ENCODE measurements around the gene BACE1-AS.
"Not testable (repeated sequence)": the region's sequence is repeated elsewhere in the genome, so short reads cannot be mapped to it uniquely, and the experiment has no call there.

Gene BACE1-AS
- long read RNA-seq, donor 1, partial matches to known transcripts, result 0 of 4 reads
- long read RNA-seq, donor 1, other reads (novel, unspliced or antisense), result 0 of 4 reads
- long read RNA-seq, donor 2, partial matches to known transcripts, result 0 of 2 reads
- long read RNA-seq, donor 2, other reads (novel, unspliced or antisense), result 0 of 2 reads
- long read RNA-seq, donor 3, partial matches to known transcripts, result 0 of 3 reads
- long read RNA-seq, donor 3, other reads (novel, unspliced or antisense), result 0 of 3 reads
- long read RNA-seq, donor 4, transcript BACE1-AS-202 (1 exons, 774 nt), result major isoform, 18 of 18 reads
- long read RNA-seq, donor 4, partial matches to known transcripts, result 0 of 18 reads
- long read RNA-seq, donor 4, other reads (novel, unspliced or antisense), result 0 of 18 reads
- long read RNA-seq, donor 5, transcript BACE1-AS-202 (1 exons, 774 nt), result major isoform, 9 of 9 reads
- long read RNA-seq, donor 5, partial matches to known transcripts, result 0 of 9 reads
- long read RNA-seq, donor 5, other reads (novel, unspliced or antisense), result 0 of 9 reads
- long read RNA-seq, donor 6, transcript BACE1-AS-202 (1 exons, 774 nt), result major isoform, 10 of 20 reads
- long read RNA-seq, donor 6, partial matches to known transcripts, result 10 of 20 reads
- long read RNA-seq, donor 6, other reads (novel, unspliced or antisense), result 0 of 20 reads
- long read RNA-seq, donor 7, transcript BACE1-AS-202 (1 exons, 774 nt), result major isoform, 10 of 30 reads
- long read RNA-seq, donor 7, partial matches to known transcripts, result 20 of 30 reads
- long read RNA-seq, donor 7, other reads (novel, unspliced or antisense), result 0 of 30 reads
- long read RNA-seq, donor 8, transcript BACE1-AS-202 (1 exons, 774 nt), result major isoform, 11 of 11 reads
- long read RNA-seq, donor 8, partial matches to known transcripts, result 0 of 11 reads
- long read RNA-seq, donor 8, other reads (novel, unspliced or antisense), result 0 of 11 reads

DNA sequence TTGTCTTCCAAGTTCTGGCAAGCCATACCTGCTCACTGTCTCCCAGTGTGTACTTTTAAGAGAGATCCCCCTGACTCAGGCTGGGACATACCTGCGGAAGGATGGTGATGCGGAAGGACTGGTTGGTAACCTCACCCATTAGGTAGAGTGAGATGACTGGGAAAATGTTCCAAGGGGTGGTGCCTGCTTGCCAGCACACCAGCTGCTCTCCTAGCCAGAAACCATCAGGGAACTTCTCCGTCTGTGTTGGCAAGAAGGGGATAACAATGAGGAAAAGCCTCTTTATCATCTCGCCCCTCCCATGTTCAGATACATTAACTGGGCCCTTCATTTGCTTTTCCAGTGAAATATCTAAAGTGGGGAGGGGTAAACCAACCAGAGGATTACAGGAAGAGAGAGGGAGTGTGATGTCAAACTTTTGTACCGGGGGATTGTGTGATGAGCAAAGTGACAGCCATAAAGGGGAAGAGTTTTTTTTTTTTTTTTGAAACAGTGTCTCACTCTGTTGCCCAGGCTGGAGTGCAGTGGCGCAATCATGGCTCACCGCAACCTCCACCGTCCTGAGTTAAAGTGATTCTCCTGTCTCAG is at the start of gene BACE1-AS:
Gene BACE1-AS (plus strand): TSS at position 538 of the 588 bp plus-strand sequence.
- no peak for DNase-seq

DNA sequence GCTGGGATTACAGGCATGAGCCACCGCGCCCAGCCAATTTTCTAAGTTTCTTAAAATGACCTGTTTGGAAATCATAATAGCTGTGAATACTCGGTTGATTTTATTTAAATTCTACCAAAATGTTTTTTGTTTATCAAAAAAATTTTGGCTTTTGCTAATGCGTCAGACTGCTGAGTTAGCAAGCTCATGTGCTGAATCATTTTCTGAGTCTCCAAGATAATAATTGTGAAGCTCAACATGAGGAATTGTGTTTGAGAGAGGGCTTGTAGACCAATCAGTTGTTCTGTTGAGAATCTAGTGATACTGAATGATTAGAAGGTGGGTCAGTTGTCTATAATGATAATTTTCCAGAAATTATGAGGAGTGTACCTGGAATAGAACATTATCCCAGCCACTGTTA is 42.8 kb upstream of the BACE1-AS start:
- DNase-seq, result no peak

DNA sequence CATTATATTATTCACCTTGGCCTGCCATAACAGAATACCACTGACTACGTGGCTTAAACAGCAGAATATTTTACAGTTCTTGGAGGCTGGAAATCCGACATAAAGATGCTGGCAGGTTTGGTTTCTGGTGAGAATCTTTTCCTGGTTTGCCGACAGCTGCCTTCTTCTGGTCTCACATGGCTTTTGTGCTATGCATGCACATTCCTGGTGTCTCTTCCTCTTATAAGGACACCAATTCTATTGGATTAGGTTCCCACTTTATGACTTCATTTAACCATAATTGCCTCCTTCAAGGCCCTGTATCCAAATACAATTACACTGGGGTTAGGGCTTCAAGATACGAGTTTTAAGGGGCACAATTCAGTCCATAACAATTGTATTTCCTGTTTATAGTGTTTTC is 41.6 kb upstream of the BACE1-AS start:
- DNase-seq, result no peak

DNA sequence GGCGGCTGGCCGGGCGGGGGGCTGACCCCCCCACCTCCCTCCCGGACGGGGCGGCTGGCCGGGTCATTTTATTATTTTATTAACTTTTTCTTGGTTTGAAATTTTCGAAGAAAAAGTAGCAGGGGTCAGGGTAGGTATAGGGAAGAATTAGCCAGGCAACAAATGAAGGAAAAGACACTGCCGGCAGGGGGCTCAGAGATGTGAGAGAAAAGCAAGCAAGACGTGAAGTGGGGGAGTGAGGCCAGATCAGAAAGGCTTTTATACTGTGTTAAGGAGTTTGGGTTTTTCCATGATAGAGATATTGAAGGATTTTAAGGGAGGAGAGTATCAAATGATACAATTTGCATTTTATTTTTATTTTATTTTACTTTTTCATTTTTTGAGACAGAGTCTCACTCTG is 39.6 kb upstream of the BACE1-AS start:
- DNase-seq, result no peak

DNA sequence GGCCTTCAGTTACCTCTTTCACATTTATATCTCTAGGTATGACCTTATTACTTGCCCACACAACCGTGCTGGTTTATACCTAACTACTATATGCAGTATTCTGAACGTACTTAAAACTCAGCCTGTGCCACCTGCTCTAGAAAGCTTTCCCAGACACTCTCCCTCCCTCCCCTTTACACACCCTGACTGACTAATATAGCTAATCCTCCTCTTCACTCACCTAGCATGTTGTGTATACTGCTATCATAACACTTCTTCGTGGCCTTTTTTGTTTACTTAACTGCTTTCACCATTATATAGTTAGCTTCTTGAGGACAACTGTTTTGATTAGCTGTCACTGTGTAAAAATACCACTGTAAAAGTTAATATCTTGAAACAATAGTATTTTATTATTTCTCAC is 35.2 kb upstream of the BACE1-AS start:
- no peak for DNase-seq

DNA sequence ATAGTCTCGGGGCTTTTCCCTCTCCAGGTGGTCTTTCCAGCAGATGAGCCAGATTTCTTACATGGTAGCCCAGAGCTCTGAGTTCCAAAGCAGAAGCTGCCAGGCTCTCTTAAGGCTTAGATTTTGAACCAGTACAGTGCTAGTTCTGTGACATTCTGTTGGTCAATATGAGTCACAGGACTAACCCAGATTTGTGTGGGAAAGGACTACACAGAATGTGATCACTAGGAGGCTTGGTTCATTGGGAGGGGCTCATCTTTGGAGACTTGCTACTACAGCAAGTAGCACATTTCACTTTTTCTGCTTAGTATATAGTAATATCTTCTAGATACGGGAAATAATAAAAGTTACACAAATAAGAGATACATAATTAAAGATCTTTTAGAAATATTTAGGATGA is 34.6 kb upstream of the BACE1-AS start:
- no peak for DNase-seq

DNA sequence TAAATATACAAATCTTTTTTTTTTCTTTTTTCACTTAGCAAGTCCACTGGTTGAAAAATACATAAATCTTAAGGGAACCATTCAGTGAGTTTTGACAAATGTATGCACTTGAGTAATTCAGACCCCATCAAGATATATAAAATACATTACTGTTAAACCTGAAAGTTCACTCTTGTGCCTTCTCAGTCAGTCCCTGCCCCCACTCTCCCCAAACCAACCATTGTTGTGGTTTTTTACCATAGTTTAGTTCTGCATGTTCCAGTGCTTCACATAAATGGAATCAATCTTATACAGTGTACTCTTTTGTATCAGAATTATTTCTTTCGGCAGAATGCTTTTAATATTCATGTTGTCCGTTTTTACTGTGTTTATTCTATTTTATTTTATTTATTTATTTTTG is 32.6 kb upstream of the BACE1-AS start:
- no peak for DNase-seq

DNA sequence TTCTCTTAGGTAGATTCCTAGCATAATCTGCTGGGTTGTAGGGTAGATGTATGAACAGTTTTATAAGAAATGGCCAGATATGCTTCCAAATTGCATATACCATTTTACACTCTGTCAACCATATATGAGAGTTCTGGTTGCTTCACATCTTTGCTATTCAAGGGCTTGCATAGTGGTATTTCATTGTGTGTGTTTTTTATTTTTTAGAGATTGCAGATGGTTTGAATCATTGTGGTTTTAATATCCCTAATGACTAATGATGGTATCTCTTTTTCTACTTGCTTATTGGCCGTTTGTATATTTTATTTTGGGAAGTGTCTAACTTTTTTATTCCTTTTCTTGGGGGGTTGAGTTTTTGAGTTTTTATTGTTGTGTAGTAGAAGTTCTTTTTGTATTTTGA is 31.7 kb upstream of the BACE1-AS start:
- no peak for DNase-seq

DNA sequence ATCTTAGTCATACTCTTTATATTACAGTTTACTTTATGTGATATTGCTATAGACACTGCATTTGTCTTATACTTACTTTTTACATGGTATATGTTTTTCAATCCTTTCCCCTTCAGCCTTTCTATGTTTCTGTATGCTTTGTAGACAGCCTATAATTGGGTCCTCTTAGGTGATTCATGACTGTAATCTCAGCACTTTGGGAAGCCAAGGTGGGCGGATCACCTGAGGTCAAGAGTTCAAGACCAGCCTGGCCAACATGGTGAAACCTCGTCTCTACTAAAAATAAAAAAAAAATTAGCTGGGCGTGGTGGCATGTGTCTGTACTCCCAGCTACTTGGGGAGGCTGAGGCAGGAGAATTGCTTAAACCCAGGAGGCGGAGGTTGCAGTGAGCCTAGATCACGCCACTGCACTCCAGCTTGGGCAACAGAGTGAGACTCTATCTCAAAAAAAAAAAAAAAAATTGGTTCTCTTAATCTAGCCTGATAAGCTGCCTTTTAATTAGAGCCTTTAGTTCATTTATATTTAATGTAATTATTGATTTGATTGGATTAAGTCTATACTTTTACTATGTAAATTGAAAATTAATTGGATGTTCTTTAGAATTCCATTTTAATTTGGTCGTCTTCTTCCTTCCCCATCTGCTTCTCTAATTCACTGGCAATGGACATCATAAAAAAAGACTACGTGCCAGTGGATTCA is 26.4 kb upstream of the BACE1-AS start:
- DNase-seq, result not testable (repeated sequence)

DNA sequence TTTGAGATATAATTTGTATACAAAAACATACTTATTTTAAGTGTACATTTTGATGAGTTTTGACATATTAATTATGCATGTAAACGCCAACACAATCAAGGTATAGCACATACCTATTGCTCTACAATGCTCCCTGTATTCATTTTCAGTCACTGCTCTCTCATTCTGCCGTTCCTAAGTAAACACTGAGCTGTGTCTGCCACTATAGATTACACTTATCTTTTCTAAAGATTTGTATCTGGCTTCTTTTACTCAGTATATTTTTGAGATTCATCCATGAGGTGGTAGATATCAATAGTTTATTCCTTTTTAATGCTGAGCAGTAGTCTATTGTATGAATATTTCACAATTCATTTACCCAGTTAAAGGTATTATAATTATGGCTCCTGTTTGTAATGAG is 25.4 kb upstream of the BACE1-AS start:
- no peak for DNase-seq

DNA sequence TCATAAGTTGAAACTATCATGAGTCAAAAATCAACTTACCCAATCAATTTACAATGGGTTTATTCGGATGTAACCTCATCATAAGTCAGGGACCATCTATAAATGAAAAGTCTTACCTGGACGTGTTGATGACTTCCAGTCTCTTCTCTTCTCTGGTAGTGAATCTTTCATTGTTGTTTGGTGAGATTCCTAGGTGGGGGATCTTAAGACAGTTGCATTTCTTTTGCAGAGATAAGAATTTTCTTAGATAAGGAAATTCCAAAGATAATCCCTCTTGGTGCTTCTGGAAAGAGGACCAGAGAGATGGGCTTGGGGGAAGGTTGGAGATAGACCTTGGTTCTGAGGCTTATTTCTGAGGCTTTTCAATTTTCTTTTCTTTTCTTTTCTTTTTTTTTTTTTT is 21.3 kb upstream of the BACE1-AS start:
- no peak for DNase-seq

DNA sequence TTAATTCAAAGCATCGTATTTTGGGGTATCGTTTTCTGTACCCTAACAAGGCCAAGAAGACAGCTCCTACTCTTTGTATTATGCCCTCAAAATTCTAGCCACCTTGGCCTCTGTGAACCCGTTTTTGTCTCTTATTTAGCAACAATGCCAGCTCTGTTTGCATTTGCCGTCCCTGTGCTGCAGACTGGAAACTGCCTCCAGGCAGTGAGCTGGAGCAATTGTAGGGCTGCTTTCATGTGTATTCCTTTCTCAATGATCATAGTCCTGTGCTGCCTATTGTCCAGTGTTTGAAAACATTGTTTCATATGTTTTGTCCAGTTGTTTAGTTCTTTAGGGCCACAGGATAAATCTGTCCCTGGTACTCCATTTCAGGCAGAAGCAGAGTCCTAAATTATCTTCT is 19.9 kb upstream of the BACE1-AS start:
- DNase-seq, result no peak

DNA sequence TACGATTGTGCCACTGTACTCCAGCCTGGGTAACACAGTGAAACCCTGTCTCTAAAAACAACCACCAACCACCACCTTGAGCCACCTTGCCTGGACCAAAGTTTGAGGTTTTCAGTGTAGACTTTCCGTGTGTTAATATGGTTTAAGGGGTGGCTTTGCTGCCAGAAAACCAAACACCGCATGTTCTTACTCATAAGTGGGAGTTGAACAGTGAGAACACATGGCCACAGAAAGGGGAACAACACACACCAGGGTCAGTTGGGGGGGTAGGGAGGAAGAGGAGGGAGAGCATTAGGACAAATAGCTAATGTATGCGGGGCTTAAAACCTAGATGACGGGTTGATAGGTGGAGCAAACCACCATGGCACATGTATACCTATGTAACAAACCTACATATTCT is 19.0 kb upstream of the BACE1-AS start:
- not testable (repeated sequence) for DNase-seq

DNA sequence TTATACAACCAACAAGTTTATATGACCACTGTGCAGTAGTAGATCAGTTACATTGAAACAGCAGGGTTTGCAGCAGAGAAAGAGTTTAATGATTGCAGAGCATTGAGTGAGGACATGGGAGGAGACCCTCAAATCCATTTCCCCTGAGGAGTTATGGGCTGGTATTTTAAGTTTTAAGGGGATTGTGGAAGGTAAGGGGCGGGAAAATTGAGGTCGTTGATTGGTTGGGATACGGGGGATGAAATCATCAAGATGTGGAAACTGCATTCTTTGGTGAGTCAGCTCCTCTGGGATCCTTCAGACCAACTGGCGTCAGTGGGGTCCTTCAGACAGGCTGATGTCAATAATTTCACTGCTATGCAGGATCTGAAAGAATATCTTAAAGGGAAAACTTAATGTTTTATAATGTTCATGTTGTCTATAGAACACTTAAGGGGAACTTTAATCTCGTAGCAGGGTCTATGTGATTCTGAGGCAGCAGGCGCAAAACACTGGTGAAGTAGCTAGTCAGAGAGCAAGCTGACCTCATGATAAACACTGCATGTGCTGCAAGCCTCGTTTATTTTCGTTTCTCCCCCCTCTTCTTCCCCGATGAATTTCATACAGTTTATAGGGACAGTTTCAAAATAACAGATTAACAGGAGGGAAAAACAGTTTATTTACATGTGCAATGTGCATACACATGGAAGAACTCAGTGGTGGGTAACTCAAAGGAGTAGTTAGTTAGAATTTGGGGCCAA is 17.4 kb upstream of the BACE1-AS start:
- DNase-seq, result no peak

DNA sequence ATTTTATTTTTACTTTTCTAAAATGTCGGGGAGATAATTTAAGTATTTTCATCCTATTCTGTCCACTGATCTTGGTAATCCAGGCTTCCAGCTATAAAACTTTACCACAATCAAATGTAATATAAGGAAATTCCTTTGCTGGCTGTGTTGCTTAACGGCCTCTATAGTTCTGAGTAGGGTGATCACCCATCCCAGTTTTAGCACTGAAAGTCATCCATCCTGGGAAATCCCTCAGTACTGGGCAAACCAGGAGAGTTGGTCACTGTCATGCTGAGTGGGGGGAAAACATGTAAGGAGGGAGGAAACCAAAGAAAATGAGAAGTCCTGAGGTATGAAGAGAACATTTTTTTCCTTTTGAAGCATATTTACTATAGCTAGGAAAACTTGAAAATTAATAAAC is 12.8 kb upstream of the BACE1-AS start:
- no peak for DNase-seq

DNA sequence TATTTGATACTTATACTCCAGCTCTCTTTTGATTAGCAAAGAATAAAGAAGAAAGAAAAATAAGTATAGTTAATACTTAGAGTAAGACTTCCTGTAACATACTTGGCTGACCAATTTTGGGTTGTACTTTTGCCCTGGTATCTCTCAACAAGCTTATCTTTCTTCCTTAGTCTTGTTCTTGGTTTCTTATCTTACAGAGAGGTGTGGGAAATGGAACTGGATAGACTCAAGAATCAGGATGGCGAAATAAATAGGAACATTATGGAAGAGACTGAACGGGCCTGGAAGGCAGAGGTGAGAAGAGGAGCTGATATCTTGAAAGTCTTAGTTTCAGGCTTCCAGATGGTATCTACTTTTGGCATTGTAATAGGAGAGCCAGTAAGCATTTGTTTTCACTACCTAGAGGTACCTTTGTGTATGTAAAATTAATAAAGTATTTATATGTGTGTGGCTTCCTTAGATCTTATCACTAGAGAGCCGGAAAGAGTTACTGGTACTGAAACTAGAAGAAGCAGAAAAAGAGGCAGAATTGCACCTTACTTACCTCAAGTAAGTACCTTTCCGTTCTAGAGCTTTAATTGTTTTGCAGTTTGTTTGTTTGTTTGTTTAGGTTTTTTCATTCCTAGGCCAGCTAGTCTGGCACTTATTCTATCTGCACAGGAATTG is 11.3 kb upstream of the BACE1-AS start:
- no peak for DNase-seq

DNA sequence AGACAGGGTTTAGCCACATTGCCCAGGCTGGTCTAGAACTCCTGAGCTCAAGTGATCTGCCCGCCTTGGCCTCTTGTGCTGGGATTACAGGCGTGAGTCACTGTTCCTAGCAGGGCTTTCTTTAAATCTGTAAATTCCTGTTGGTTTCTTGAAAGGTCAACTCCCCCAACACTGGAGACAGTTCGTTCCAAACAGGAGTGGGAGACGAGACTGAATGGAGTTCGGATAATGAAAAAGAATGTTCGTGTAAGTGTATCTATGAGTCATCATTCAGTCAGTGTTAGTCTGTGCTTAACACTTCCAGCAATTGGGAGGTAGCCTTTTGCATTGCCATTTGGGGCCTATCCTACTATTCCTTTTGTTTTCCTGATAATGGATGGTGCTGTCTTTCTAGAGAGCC is 10.0 kb upstream of the BACE1-AS start:
- DNase-seq, result no peak

DNA sequence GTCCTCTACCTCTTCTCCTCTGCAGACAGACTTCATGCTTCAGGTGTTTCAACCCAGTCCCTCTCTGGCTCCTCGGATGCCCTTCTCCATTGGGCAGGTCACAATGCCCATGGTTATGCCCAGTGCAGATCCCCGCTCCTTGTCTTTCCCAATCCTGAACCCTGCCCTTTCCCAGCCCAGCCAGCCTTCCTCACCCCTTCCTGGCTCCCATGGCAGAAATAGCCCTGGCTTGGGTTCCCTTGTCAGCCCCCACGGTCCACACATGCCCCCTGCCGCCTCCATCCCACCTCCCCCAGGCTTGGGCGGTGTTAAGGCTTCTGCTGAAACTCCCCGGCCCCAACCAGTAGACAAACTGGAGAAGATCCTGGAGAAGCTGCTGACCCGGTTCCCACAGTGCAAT is 9.3 kb upstream of the BACE1-AS start:
- DNase-seq, result no peak

DNA sequence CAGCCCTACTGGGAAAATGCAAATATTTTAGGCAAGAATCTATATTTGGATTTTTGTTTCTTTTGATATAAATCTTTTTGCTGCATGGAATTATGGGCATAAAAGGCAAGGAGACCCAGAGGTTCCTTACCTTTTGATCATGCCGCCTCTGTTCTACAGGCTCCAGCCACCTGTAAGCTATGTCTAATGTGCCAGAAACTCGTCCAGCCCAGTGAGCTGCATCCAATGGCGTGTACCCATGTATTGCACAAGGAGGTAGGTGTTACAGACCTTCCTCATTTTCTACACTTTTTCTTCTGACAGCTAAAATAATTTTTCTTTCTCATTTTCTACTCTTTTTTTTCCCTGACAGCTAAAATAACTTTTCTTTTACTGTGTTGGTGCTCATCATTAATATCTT is 8.2 kb upstream of the BACE1-AS start:
- DNase-seq, result no peak

DNA sequence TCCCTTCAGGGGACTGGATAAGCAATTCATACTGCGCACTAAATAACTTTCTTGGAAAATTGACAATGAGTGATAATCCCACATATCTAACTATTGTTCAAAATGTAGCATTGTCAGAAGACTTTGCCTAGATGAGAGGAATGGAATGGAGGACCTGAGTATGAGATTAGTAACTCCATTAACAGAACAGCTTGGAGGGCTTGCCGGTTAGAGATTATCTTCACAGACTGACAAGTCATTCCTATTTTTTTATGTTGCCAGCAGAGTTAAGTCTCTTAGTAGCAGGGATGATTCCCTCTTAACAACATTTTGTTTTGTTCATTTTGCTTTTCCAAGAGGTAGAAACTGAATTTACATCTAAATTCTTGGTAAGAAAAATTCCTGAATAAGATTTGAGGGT is 7.1 kb upstream of the BACE1-AS start:
- DNase-seq, result no peak

DNA sequence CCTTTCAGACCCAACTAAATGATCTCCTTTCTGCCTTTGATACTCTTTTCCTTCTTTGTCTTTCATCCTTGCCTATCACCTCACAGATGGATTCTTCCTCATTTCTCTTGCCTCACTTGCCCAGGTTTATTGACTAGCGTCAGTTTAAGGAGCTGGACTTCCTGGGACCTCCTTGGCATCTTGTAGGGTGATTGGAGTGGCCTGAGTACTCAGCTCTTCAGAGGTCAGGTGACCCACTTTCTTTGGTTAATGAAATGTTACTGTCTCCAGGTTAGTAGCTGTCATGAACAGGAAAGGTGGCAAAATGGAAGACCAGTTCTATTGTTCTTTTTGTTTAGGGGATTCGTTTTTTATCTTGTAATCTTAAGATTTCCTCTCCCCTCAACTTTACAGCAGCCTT is 4.6 kb upstream of the BACE1-AS start:
- DNase-seq, result no peak

Measured in right kidney (tissue), 9 donors.